HG02610 (cell line): ENCODE results near the gene PRSS38.

Experiments used
- ATAC-seq: cut with Tn5 transposase; IDR thresholded peaks from one replicate; pipeline ENCODE4 v1.9.1; 2021; ENCODE audit warnings: mild to moderate bottlenecking, moderate library complexity; ENCODE audit not compliant: unreplicated experiment

PRSS38 gene

DNA sequence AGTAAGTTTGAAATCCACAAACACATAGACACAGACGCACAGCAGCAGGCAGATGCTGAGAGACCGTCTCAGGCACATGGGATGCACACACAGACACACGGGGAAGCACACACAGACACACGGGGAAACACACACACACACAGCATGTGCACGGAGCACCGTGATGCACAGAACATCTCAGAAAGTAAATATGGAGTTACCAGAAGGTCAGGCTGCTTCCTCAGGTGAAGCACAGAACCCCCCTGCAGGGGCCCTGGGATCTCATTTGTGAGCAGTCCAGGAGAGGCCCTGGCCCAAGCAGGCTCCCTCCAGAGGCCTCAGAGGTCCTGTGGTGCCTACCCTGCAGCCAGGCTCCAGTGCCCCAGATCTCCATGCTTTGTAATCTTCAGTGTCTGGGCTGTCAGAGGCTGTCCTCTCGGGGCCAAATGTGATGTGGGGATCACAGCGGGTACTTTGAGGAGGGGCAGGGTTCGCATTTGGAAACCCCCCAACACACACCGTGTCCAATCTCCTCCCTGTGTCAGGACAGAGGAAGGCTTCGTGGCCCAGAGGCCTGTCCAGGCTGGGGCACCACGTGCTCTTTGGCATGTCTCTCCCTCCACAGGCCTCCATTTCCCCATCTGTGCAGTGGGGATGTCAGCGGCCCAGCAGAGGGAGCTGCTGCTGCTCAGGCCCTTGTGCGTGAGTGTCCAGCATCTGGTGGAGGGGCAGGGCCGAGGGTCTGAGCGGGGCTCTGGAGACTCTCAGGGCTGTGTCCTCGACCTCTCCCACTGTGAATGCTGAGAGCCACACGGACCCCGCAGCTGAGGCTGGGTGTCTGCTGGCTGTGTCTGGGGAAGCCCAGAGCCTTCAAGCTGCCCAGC is 23.0 kb upstream of the PRSS38 start:
- no peak for ATAC-seq

- no peak for ATAC-seq
These were observed 22.2 kb upstream of the PRSS38 start for GRCh38 chr1:227793079-227793947.

DNA sequence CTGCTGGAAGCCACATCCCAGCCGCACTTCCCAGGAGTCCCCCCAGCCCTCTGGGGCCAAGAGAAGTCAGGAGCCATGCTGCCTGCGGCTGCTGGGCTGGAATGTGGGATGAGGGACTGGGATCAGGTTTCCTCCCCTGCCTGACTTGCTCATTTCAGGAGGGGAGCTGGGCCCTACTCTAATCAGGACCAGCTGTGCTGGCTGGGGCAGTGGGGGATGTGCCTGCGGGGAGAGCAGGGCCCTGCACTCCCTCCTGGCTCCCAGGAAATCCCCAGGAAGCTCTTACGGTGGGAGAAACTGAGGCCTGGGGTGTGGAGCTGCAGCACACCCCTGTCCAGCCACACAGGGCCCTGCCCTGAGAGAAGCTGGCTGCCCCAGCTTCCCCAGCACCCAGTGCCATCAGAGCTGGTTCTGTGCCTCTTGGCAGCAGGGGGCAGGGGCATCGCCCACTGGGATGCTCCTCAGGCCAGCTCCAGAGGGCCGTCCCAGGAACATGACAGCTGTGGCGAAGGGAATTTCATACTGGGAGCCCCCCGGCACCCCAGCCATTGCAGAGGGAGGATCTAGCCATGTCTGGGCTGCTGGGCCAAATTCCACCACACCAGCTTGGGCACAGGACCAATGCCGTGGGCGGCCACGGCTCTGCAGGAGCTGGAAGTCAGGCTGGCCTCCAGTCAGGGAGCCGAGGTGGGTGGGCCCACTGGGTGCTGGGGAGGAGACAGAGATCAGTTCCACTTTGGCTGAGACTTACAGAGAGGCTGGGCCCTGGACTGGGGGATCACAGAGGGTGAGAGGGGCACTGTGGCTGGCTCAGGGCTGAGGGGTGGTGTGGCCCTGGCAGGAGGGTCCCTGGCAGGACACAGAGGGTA is 21.3 kb upstream of the PRSS38 start:
- ATAC-seq = no peak

DNA sequence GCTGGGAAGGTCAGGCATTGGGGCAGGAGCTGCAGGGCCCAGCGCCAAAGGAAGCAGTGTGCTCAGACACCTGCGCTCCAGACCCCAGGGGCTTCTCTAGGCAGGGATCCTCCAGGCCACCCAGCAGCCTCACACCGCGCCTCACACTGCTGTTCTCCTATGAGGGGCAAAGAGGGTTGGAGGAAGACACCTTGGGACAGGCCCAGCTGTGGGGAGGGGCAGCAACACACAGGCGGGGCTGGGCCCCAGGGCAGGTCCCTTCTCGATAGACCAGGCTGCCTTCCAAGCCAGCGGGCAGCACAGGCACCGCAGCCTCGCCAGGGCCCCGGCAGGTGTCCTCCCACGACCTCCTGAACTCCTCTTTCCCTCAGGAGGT is 20.7 kb upstream of the PRSS38 start:
- ATAC-seq = no peak

DNA sequence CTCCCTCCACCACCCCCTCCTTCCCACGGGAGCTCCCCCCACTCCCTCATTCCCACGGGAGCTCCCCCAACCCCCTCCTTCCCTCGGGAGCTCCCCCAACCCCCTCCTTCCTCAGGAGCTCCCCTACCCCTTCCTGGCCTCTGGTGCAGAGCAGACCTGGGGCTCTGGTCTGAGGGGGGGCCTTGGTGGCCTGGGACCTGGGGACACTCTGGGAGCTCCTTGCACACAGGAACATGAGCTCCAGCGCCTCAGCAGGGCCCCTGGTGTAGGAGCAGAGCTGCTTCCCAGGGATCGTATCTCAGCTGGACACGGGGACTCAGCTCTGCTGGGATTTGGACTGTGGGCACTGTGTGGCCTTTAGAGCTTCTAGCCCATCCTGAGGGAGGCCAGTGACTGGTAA is 19.7 kb upstream of the PRSS38 start:
- no peak for ATAC-seq

GRCh38 chr1:227796359-227796915 is 19.0 kb upstream of the PRSS38 start:
- no peak for ATAC-seq

DNA sequence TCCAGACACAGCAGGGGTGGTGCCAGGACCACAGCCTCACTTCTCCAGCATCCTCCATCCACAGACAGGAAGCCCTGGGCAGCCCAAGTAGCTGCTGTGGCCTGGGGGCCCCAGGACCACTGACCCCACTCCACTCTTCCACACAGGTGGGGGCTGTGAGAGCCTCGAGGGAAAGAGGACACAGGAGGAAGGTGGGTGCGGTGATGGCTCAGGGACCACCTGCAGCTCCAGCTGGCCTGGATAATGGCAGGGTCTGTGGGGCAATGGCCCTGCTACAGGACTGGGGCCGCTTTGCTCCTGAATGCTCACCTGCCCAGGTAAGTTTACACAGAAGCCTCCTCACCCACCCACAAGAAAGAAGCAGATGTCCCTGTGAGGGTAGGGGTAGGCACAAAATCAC is 18.3 kb upstream of the PRSS38 start:
- no peak for ATAC-seq

GRCh38 chr1:227797625-227798024 is 17.9 kb upstream of the PRSS38 start:
- ATAC-seq = no peak

GRCh38 chr1:227798078-227798802 is 17.2 kb upstream of the PRSS38 start:
- ATAC-seq = no peak

DNA sequence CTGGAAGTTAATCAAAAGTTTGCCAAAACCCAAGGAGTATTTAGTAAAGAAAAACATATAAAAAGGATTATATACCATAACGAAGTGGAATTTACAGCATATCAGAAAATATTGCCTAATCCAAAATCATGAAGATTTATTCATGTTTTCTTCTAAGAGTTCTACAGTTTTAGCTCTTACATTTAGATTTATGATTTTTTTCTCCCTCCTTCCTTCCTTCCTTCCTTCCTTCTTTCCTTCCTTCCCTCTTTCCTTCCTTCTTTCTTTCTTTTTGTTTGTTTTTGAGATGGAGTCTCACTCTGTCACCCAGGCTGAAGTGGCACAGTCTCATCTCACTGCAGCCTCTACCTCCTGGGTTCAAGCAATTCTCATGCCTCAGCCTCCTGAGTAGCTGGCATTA is 15.7 kb upstream of the PRSS38 start:
- no peak for ATAC-seq

DNA sequence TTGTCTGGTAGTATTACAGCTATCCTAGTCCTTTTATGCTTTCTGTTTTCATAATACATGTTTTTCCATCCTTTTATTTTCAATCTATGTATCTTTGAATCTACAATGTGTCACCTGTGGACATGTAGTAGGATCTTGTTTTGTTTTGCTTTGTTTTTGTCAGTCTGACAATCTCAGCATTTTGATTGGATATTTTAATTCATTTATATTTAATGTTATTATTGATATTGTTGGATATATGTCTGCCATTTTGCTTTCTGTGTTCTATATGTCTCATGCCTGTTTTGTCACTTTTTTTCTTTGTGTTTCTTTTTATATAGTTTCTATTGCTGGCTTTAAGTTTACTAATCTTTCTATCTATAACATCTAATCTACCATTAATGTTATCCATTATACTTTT is 11.5 kb upstream of the PRSS38 start:
- no peak for ATAC-seq

DNA sequence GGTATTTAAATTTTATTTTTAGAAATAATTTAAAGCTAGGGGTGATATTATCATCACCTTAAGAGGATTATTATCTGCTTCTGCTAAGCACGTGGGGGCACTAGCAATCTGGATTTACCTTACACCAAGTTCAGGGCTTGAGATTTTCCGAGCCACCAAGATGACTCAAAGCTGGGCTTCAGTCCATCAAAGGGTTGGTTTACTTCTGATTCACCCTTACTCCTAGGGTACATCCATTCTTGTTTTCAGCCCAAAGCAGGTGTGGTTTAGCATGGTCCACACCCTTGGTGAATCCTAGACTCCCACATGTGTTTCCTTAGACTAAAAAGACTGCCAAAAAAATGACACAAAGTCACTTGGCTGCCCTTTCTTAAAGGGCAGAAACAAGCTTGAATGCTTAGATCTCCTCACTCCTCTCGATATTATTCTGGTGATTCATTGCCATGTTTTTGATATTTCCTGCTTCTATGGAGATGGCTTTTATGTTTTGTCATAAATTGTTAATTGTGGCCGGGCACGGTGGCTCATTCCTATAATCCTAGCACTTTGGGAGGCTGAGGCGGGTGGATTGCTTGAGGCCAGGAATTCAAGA is 9.8 kb upstream of the PRSS38 start:
- ATAC-seq = no peak

- no peak for ATAC-seq
These were observed 6.9 kb upstream of the PRSS38 start for GRCh38 chr1:227808566-227808965.

GRCh38 chr1:227809026-227809425 is 6.4 kb upstream of the PRSS38 start:
- ATAC-seq = no peak

DNA sequence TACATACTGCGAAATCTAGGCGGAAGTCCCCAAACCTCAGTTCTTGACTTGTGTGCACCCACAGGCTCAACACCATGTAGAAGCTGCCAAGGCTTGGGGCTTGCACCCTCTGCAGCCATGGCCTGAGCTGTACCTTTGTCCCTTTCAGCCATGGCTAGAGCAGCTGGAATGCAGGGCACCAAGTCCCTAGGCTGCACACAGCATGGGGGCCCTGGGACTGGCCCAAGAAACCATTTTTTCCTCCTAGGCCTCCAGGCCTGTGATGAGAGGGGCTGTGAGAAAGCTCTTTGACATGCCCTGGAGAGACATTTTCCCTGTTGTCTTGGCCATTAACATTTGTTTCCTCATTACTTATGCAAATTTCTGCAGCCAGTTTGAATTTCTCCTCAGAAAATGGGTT is 1.5 kb upstream of the PRSS38 start:
- no peak for ATAC-seq

DNA sequence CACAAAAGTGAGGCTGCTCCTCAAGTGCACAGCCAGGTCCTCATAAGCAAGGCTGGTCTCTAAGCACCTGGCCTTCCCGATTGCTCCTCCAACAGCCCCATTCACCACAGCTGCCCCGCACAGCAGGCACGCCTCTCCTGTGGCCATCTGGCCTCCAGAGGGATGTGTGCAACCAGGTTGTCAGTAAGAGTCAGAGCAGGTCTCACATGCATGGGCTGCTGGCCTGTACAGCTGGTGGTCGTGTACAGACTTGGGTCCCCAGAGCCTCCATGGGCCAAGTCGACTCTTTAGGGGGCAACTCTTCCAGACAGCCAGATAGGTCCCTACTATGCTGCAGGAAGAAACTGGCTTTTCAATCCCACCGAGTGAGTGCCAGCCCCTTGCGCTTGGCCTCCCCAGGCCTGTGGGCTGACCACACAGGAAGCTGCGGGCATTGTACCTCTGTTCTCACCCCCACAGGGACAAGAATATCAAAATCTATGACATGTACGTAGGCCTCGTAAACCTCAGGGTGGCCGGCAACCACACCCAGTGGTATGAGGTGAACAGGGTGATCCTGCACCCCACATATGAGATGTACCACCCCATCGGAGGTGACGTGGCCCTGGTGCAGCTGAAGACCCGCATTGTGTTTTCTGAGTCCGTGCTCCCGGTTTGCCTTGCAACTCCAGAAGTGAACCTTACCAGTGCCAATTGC is 1.4 kb downstream of the PRSS38 start:
- no peak for ATAC-seq

- no peak for ATAC-seq
These were observed 8.1 kb downstream of the PRSS38 start for GRCh38 chr1:227823537-227823936.

DNA sequence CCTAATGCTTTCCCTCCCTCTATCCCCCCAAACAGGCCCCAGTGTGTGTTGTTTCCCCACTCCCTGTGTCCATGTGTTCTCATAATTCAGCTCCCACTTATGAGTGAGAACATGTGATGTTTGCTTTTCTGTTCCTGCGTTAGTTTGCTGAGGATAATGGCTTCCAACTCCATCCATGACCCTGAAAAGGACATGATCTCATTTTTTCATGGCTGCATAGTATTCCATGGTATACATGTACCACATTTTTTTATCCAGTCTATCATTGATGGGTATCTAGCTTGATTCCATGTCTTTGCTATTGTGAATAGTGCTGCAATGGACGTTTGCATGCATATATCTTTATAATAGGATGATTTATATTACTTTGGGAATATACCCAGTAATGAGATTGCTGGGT is 8.7 kb downstream of the PRSS38 start:
- no peak for ATAC-seq

DNA sequence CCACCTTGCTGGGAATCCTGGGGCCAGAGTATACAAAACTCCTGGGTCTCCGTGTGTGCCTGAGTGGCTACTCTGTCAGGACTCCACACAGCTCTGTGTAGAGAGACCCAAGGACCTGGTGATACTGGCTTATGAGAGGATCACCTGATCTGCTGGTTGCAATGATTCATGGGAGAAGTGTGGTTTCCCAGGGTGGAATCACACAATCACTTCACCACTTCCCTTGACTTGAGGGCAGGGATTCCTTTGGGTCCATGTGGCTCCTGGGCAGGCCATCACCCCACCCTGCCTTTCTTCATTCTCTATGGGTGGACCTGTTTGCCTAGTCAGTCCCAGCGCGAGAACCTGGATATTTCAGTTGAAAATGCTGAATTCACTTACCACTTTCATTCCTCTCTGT is 13.3 kb downstream of the PRSS38 start:
- ATAC-seq = no peak
